ENCODE data around the gene LRRC59. TPM values are rescaled to one million over a fixed set of nuclear protein-coding genes. Genes with fewer than 3 reads are reported as not detected.
A peak's percentile ranks its signal among the peaks of the same experiment; 100 is the strongest.

Gene LRRC59
- total and polyA plus RNA-seq, 8 donors: 32.2 to 117 (median 76.0) TPM

DNA sequence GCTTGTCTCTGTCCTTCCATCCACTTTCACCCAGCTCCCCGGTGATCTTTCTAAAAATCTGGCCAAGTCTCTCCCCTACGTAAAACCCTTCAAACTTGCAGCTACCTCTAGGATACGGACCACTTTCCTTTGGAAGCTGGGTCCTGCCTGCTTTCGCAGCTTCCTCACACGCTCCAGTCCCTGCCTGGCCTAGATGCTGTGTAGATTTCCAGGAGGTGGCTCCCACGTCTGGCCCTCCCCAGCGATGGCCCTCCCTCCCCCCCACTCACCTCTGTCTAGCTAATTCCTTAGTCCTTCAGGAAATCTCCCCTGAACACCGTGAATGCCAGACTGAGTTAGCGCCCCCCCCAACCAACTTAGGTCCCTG is 579 bp upstream of the LRRC59 start:
- WGBS, 5 donors: 47 to 69% (median 56%) methylated on average over 9 of the region's 9 CpGs
- Histone ChIP-seq H3K27ac (peak overlapping the region in 3 of 5 donors; percentile 88 to 97 (median 96)), H3K4me3 (peak overlapping the region; percentile 75 to 98 (median 90)), H3K27me3 (no peaks in the 10 kb centered on the region), H3K4me1 (peaks cover 14 to 46% (median 41%) of the 10 kb centered on the region in 4 donors), H3K36me3 (peaks cover 14 to 25% (median 23%) of the 10 kb centered on the region in 4 donors), H3K9me3 (no peaks in the 10 kb centered on the region)
- TF ChIP-seq, protein P1, sequence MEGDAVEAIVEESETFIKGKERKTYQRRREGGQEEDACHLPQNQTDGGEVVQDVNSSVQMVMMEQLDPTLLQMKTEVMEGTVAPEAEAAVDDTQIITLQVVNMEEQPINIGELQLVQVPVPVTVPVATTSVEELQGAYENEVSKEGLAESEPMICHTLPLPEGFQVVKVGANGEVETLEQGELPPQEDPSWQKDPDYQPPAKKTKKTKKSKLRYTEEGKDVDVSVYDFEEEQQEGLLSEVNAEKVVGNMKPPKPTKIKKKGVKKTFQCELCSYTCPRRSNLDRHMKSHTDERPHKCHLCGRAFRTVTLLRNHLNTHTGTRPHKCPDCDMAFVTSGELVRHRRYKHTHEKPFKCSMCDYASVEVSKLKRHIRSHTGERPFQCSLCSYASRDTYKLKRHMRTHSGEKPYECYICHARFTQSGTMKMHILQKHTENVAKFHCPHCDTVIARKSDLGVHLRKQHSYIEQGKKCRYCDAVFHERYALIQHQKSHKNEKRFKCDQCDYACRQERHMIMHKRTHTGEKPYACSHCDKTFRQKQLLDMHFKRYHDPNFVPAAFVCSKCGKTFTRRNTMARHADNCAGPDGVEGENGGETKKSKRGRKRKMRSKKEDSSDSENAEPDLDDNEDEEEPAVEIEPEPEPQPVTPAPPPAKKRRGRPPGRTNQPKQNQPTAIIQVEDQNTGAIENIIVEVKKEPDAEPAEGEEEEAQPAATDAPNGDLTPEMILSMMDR (IDR thresholded peaks at IDR 0.05): no peak
- no peak for TF ChIP-seq EP300 (IDR thresholded peaks at IDR 0.05)
- TF ChIP-seq POLR2AphosphoS5 (IDR thresholded peaks at IDR 0.05): no peak
- TF ChIP-seq POLR2A (IDR thresholded peaks at IDR 0.05): no peak
- no peak for DNase-seq
- intact Hi-C loops (cut with DNase I; ENCODE audit: low total_unique reads): no loop called here

DNA sequence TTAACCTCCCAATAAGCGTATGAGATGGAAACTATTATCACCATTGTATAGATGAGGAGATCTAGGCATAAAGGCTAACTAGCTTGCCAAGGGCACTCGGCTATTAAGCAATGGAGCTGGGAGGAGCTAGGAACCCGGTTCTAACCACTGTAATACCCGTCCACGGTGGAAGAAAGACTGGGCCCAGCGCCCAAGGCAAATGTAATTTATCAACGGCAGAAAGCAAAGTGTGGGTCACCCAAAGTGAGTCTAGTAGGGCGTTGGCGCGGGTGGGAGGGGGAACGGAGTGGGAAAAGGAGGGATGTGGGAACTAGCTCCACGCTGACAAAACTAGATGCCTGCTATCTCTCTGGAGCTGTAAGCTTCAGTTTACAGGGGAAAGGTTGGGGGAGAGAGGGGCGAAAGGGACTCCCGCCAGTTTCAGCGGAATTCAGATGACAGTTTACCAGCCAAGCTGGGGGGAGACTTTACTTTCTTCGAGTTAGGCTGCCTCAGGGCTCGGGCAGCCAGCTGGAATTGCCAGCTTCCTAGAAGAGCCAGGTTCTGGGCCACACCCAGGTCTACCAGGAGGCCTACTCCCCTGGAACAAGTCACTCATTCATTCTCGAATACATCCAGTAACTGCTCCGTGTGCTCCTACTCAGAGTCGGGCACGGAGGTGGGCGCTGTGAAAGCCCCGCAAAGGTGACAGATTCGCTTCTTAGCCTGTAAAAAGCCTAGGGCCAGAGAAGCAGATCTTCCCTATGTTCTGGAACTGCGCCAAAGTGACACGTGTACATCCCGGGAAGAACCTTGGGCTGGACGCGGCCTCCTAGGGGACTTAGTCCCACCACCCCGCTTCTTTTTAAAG is 837 bp downstream of the LRRC59 start:
- no peak for TF ChIP-seq EP300 (IDR thresholded peaks at IDR 0.05)
- TF ChIP-seq POLR2AphosphoS5 (IDR thresholded peaks at IDR 0.05): peak in 1 of 3 donors; percentile 30
- TF ChIP-seq POLR2A (IDR thresholded peaks at IDR 0.05): no peak
- TF ChIP-seq, protein P1 (IDR thresholded peaks at IDR 0.05): no peak
- DNase-seq: peak; percentile 83
- peak overlapping the region; percentile 88 to 97 (median 96) for H3K27ac ChIP-seq
- no peaks in the 10 kb centered on the region for H3K9me3 ChIP-seq
- H3K4me1 ChIP-seq: peaks cover 25 to 60% (median 53%) of the 10 kb centered on the region in 4 donors
- H3K27me3 ChIP-seq: no peaks in the 10 kb centered on the region
- intact Hi-C loops (cut with DNase I; ENCODE audit: low total_unique reads): no loop called here
- 2 to 6% (median 5%) methylated on average over 27 to 30 of the region's 30 CpGs for WGBS, 5 donors
- peak overlapping the region; percentile 75 to 98 (median 90) for H3K4me3 ChIP-seq
- peaks cover 28 to 40% (median 37%) of the 10 kb centered on the region in 4 donors for H3K36me3 ChIP-seq

DNA sequence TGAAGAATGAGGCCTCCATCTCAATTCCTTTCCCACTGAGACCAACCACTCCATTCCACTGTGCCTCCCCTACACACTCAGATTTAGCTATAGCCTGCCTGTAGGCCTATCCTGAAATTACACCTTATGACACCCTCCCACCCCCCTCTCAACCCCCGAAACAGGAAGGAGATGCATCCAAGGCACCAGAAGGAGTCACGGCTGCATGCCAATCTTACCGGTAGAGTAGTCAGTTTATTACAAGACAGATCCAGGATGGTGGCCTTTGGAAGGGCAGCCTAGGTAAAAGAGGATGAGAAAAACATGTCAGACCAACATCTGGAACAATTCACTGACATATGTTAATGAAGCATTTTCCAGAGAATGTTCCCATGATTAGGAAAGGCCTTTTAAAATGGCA is 2.6 kb downstream of the LRRC59 start:
- H3K36me3 ChIP-seq: peaks cover 43 to 57% (median 55%) of the 10 kb centered on the region in 4 donors
- TF ChIP-seq POLR2A (IDR thresholded peaks at IDR 0.05): no peak
- TF ChIP-seq, protein P1 (IDR thresholded peaks at IDR 0.05): no peak
- TF ChIP-seq POLR2AphosphoS5 (IDR thresholded peaks at IDR 0.05): no peak
- TF ChIP-seq EP300 (IDR thresholded peaks at IDR 0.05): no peak
- no peaks in the 10 kb centered on the region for H3K9me3 ChIP-seq
- no peaks in the 10 kb centered on the region for H3K27me3 ChIP-seq
- H3K27ac ChIP-seq: no peak overlapping the region
- H3K4me3 ChIP-seq: peak overlapping the region in 2 of 4 donors; percentile 90 to 98
- 5 to 33% (median 25%) methylated on average over 3 of the region's 3 CpGs for WGBS, 5 donors
- no peak for DNase-seq
- H3K4me1 ChIP-seq: peaks cover 27 to 77% (median 62%) of the 10 kb centered on the region in 4 donors
- intact Hi-C loops (cut with DNase I; ENCODE audit: low total_unique reads): no loop called here

DNA sequence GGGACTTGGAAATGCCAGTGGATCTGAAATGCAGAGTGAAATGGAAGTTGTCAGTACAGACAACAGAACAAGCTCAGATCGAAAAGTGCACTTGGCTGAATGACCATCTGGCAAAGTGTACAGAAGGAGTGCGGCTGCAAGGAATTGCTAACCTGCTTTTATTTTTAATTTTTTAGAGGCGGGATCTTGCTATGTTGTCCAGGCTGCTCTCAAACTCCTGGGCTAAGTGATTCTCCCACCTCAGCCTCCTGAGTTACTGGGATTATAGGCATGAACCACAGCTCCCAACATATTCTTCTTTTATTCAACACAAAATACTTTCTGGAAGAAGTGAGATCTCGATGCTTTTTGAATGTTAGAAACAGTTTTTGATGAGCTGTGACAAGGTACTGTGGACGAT is 3.6 kb downstream of the LRRC59 start:
- DNase-seq: no peak
- no peak overlapping the region for H3K27ac ChIP-seq
- TF ChIP-seq POLR2A (IDR thresholded peaks at IDR 0.05): no peak
- TF ChIP-seq, protein P1 (IDR thresholded peaks at IDR 0.05): no peak
- TF ChIP-seq EP300 (IDR thresholded peaks at IDR 0.05): no peak
- no peak for TF ChIP-seq POLR2AphosphoS5 (IDR thresholded peaks at IDR 0.05)
- 69 to 86% (median 82%) methylated on average over 5 of the region's 5 CpGs for WGBS, 5 donors
- H3K9me3 ChIP-seq: no peaks in the 10 kb centered on the region
- H3K4me3 ChIP-seq: no peak overlapping the region
- peaks cover 27 to 85% (median 69%) of the 10 kb centered on the region in 4 donors for H3K4me1 ChIP-seq
- H3K36me3 ChIP-seq: peaks cover 45 to 67% (median 65%) of the 10 kb centered on the region in 4 donors
- intact Hi-C loops (cut with DNase I; ENCODE audit: low total_unique reads): no loop called here
- H3K27me3 ChIP-seq: no peaks in the 10 kb centered on the region

Data from stomach (tissue), 9 donors.